GM23338 (cell line): ENCODE data around the gene ATP5IF1. TPM values are rescaled to one million over a fixed set of nuclear protein-coding genes. Genes with fewer than 3 reads are reported as not detected.
A peak's percentile ranks its signal among the peaks of the same experiment; 100 is the strongest.

ENCODE experiments used
- ATAC-seq: fragments of 200-7000 bp; cut with Tn5 transposase; 3 replicates; pipeline ENCODE4 v1.9.1; 2020
- DNase-seq: peaks from one replicate; pipeline ENCODE4 v3.0.0-alpha.2; 2015; ENCODE audit warnings: low spot score
- H2AFZ ChIP-seq: fragments of 200-600 bp; sonication (generic); 2 replicates; pipeline ENCODE4 v1.8.0; 2016; ENCODE audit warnings: antibody characterized with exemption, mild to moderate bottlenecking, moderate library complexity
- H3F3A ChIP-seq: fragments of 200-600 bp; sonication (generic); replicated peaks from 2 replicates; pipeline ENCODE4 v1.8.0; 2017; ENCODE audit warnings: antibody characterized with exemption, mixed run types, low read depth
- H3K27ac ChIP-seq: fragments of 200-600 bp; sonication (generic); 2 replicates; pipeline ENCODE4 v1.6.1; 2016; ENCODE audit warnings: low read depth
- H3K27me3 ChIP-seq: fragments of 200-600 bp; sonication (generic); 2 replicates; pipeline ENCODE4 v1.8.0; 2016; ENCODE audit warnings: mild to moderate bottlenecking, mixed run types, moderate library complexity; ENCODE audit not compliant: insufficient read depth
- H3K36me3 ChIP-seq: fragments of 200-600 bp; sonication (generic); 2 replicates; pipeline ENCODE4 v1.8.0; 2016; ENCODE audit warnings: mild to moderate bottlenecking; ENCODE audit not compliant: insufficient read depth
- H3K4me1 ChIP-seq: fragments of 200-600 bp; sonication (generic); 2 replicates; pipeline ENCODE4 v1.8.0; 2016; ENCODE audit warnings: mild to moderate bottlenecking, moderate library complexity; ENCODE audit not compliant: insufficient read depth
- H3K4me2 ChIP-seq: fragments of 200-600 bp; sonication (generic); 2 replicates; pipeline ENCODE4 v1.7.1; 2017; ENCODE audit warnings: mixed run types
- H3K4me3 ChIP-seq: fragments of 200-600 bp; sonication (generic); 2 replicates; pipeline ENCODE4 v1.6.1; 2016; ENCODE audit warnings: mixed run types
- H3K79me2 ChIP-seq: fragments of 200-600 bp; sonication (generic); replicated peaks from 2 replicates; pipeline ENCODE4 v1.8.0; 2017; ENCODE audit warnings: mild to moderate bottlenecking; ENCODE audit not compliant: insufficient read depth
- H3K9me2 ChIP-seq: fragments of 200-600 bp; sonication (generic); 2 replicates; pipeline ENCODE4 v1.8.0; 2017; ENCODE audit not compliant: insufficient read depth
- H4K20me1 ChIP-seq: fragments of 200-600 bp; sonication (generic); replicated peaks from 2 replicates; pipeline ENCODE4 v1.8.0; 2017; ENCODE audit warnings: mild to moderate bottlenecking; ENCODE audit not compliant: insufficient read depth
- H3K27ac Mint-ChIP-seq: 2 replicates; pipeline ENCODE4 v1.8.0; 2020; ENCODE audit warnings: inconsistent platforms, mild to moderate bottlenecking, moderate library complexity, mixed read lengths
- H3K27me3 Mint-ChIP-seq: 3 replicates; pipeline ENCODE4 v1.8.0; 2022; ENCODE audit warnings: low read depth, mild to moderate bottlenecking, moderate library complexity, mixed read lengths, inconsistent platforms; ENCODE audit not compliant: insufficient read depth, poor library complexity
- H3K36me3 Mint-ChIP-seq: 3 replicates; pipeline ENCODE4 v1.8.0; 2021; ENCODE audit warnings: low read depth, mild to moderate bottlenecking, inconsistent platforms, moderate library complexity, mixed read lengths
- H3K4me1 Mint-ChIP-seq: 3 replicates; pipeline ENCODE4 v1.8.0; 2020; ENCODE audit warnings: mild to moderate bottlenecking, inconsistent platforms, mixed read lengths
- H3K4me3 Mint-ChIP-seq: 3 replicates; pipeline ENCODE4 v1.8.0; 2021; ENCODE audit warnings: moderate library complexity, mild to moderate bottlenecking, inconsistent platforms, mixed read lengths
- H3K9me3 Mint-ChIP-seq: 3 replicates; pipeline ENCODE4 v1.8.0; 2020; ENCODE audit warnings: moderate library complexity, mild to moderate bottlenecking, inconsistent platforms, mixed read lengths
- CREB1 ChIP-seq: fragments of 250-450 bp; sonication (Bioruptor Pico); IDR thresholded peaks from 2 replicates; pipeline ENCODE4 v1.5.0; 2020; ENCODE audit warnings: low read depth, mild to moderate bottlenecking, moderate library complexity
- ETS1 ChIP-seq: IDR thresholded peaks from 2 replicates; pipeline ENCODE4 v1.6.1; 2016; ENCODE audit warnings: antibody characterized with exemption
- EZH2 ChIP-seq: fragments of 200-600 bp; sonication (generic); IDR thresholded peaks from one replicate; pipeline ENCODE4 v1.8.0; 2017; ENCODE audit warnings: antibody characterized with exemption, mild to moderate bottlenecking, low read depth; ENCODE audit not compliant: unreplicated experiment
- EZH2phosphoT487 ChIP-seq: fragments of 200-600 bp; sonication (generic); IDR thresholded peaks from one replicate; pipeline ENCODE4 v1.8.1; 2018; ENCODE audit warnings: antibody characterized with exemption; ENCODE audit not compliant: unreplicated experiment
- JUNB ChIP-seq: IDR thresholded peaks from one replicate; pipeline ENCODE4 v1.6.1; 2016; ENCODE audit warnings: antibody characterized with exemption; ENCODE audit not compliant: unreplicated experiment
- NANOG ChIP-seq: IDR thresholded peaks from 2 replicates; pipeline ENCODE4 v1.6.1; 2016; ENCODE audit warnings: antibody characterized with exemption, borderline replicate concordance
- POLR2AphosphoS5 ChIP-seq: IDR thresholded peaks from 2 replicates; pipeline ENCODE4 v1.6.1; 2016; ENCODE audit warnings: antibody characterized with exemption, low read depth
- REST ChIP-seq: IDR thresholded peaks from one replicate; pipeline ENCODE4 v1.6.1; 2018; ENCODE audit warnings: antibody characterized with exemption; ENCODE audit not compliant: unreplicated experiment
- STAT1 ChIP-seq: IDR thresholded peaks from one replicate; pipeline ENCODE4 v1.6.1; 2016; ENCODE audit warnings: antibody characterized with exemption; ENCODE audit not compliant: unreplicated experiment
- ZNF114 ChIP-seq: fragments of 250-450 bp; sonication (Bioruptor Pico); IDR thresholded peaks from 2 replicates; pipeline ENCODE4 v1.5.0; 2020; ENCODE audit warnings: mild to moderate bottlenecking, moderate library complexity
- ZNF331 ChIP-seq: fragments of 250-450 bp; sonication (Bioruptor Pico); IDR thresholded peaks from 2 replicates; pipeline ENCODE4 v1.5.0; 2020; ENCODE audit warnings: low read depth, mild to moderate bottlenecking, moderate library complexity
- polyA plus RNA-seq: library from polyadenylated mRNA; unstranded; fragments of >200 nt; fragmentation: Nextera tagmentation; extraction: Ambion mirVana; gene quantifications from 2 replicates; pipeline ENCODE4 v1.2.1, GENCODE V29; 2016
- total RNA-seq: library from RNA; depleted of rRNA; stranded (reverse); fragments of >200 nt; shearing (Covaris generic); gene quantifications from 2 replicates; pipeline ENCODE4 v1.2.3, GENCODE V29; 2014
- TF ChIP-seq, protein P1 (sequence below), 2 experiments: fragments of 200-600 bp in 1 of 2; sonication (generic) in 1 of 2; conservative IDR thresholded peaks; 2 replicates each; pipeline versions ENCODE4 v1.5.1 to v1.6.1; 2016 to 2017; ENCODE audit warnings: antibody characterized with exemption in 2 of 2, low read depth in 2 of 2, mild to moderate bottlenecking in 2 of 2, moderate library complexity in 1 of 2

Gene ATP5IF1
- total and polyA plus RNA-seq, 2 experiments from 2014 or later, result 230 to 1,325 TPM

GRCh38 chr1:28233264-28233606 lies 2.7 kb upstream of the ATP5IF1 start:
- H4K20me1 ChIP-seq, result peaks cover 22% of the 10 kb centered on the region
- no peak for ATAC-seq
- peaks cover 10% of the 10 kb centered on the region for H3K27me3 Mint-ChIP-seq
- H3K79me2 ChIP-seq, result peaks cover 57% of the 10 kb centered on the region
- H3K4me3 ChIP-seq, result peak overlapping the region; percentile 99
- peaks cover 14% of the 10 kb centered on the region for H3K36me3 Mint-ChIP-seq
- H3K27me3 ChIP-seq, result no peaks in the 10 kb centered on the region
- TF ChIP-seq ETS1 (no peak), JUNB (no peak), EZH2phosphoT487 (no peak), CREB1 (CRISPR knock-in tag) (no peak), STAT1 (no peak), EZH2 (no peak), ZNF114 (no peak), NANOG (no peak), REST (no peak), ZNF331 (CRISPR knock-in tag) (no peak), POLR2AphosphoS5 (no peak)
- TF ChIP-seq, protein P1, sequence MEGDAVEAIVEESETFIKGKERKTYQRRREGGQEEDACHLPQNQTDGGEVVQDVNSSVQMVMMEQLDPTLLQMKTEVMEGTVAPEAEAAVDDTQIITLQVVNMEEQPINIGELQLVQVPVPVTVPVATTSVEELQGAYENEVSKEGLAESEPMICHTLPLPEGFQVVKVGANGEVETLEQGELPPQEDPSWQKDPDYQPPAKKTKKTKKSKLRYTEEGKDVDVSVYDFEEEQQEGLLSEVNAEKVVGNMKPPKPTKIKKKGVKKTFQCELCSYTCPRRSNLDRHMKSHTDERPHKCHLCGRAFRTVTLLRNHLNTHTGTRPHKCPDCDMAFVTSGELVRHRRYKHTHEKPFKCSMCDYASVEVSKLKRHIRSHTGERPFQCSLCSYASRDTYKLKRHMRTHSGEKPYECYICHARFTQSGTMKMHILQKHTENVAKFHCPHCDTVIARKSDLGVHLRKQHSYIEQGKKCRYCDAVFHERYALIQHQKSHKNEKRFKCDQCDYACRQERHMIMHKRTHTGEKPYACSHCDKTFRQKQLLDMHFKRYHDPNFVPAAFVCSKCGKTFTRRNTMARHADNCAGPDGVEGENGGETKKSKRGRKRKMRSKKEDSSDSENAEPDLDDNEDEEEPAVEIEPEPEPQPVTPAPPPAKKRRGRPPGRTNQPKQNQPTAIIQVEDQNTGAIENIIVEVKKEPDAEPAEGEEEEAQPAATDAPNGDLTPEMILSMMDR (conservative IDR thresholded peaks at IDR 0.05; ENCODE audit: low read depth in 2 of 2), result no peak
- H3K27ac Mint-ChIP-seq, result no peak overlapping the region
- peaks cover 4% of the 10 kb centered on the region; the same call in 2 of the 3 replicates for H3K4me1 Mint-ChIP-seq
- no peak overlapping the region for H3K27ac ChIP-seq
- H3K4me2 ChIP-seq, result no peak overlapping the region
- H2AFZ ChIP-seq, result no peak overlapping the region; the same call in 1 of the 2 replicates
- no peak for DNase-seq
- no peaks in the 10 kb centered on the region for H3K9me2 ChIP-seq
- H3K36me3 ChIP-seq, result peaks cover 13% of the 10 kb centered on the region; the same call in 1 of the 2 replicates
- peaks cover 7% of the 10 kb centered on the region; the same call in 1 of the 2 replicates for H3F3A ChIP-seq
- H3K4me3 Mint-ChIP-seq, result peak overlapping the region; percentile 36; the same call in 2 of the 3 replicates
- peaks cover 20% of the 10 kb centered on the region for H3K4me1 ChIP-seq
- H3K9me3 Mint-ChIP-seq, result peaks cover 3% of the 10 kb centered on the region; the same call in 1 of the 3 replicates
